Transverse colon (tissue), 4 donors: ENCODE results near the gene ARL4C. TPM values are rescaled to one million over a fixed set of nuclear protein-coding genes. Genes with fewer than 3 reads are reported as not detected.

Source experiments
- DNase-seq: peaks from one replicate; pipeline ENCODE4 v3.0.0-alpha.2; 2019
- H3K27ac ChIP-seq, 4 donors: fragments of 200-600 bp; sonication (generic); 2 replicates each; pipeline ENCODE4 v1.5.1; 2016 to 2018; ENCODE audit warnings: inconsistent platforms in 4 of 4
- H3K27me3 ChIP-seq: fragments of 200-600 bp; sonication (generic); 2 replicates; pipeline ENCODE4 v1.5.1; 2017; ENCODE audit warnings: inconsistent platforms
- H3K36me3 ChIP-seq, 4 donors: fragments of 200-600 bp; sonication (generic); 2 replicates each; pipeline ENCODE4 v1.5.1; 2017 to 2019; ENCODE audit warnings: inconsistent platforms in 4 of 4
- H3K4me1 ChIP-seq, 4 donors: fragments of 200-600 bp; sonication (generic); 2 replicates each; pipeline ENCODE4 v1.5.1; 2017 to 2020; ENCODE audit warnings: inconsistent platforms in 4 of 4
- H3K4me3 ChIP-seq, 4 donors: fragments of 200-600 bp; sonication (generic); 1 replicate in 1 of 4; 2 replicates in 3 of 4; pipeline versions ENCODE4 v1.5.1 to v1.6.1; 2017 to 2019; ENCODE audit warnings: inconsistent platforms in 4 of 4
- H3K9me3 ChIP-seq, 2 donors: fragments of 200-600 bp; sonication (generic); 2 replicates each; pipeline ENCODE4 v1.5.1; 2017 to 2019; ENCODE audit warnings: inconsistent platforms in 2 of 2
- CTCF ChIP-seq, 5 experiments: fragments of 200-600 bp in 3 of 5; fragments of 450-650 bp in 2 of 5; sonication (generic) in 3 of 5; IDR thresholded peaks; 1 replicate in 2 of 5; 2 replicates in 3 of 5; pipeline ENCODE4 v1.5.1; 2016 to 2017; ENCODE audit warnings: antibody characterized with exemption in 5 of 5, inconsistent platforms in 3 of 5, mild to moderate bottlenecking in 2 of 5, moderate library complexity in 1 of 5
- EP300 ChIP-seq: sonication (generic); formaldehyde crosslinking; IDR thresholded peaks from one replicate; pipeline ENCODE4 v1.6.1; 2017; ENCODE audit warnings: antibody characterized with exemption, low read depth
- POLR2A ChIP-seq: fragments of 450-650 bp; IDR thresholded peaks from one replicate; pipeline ENCODE4 v1.6.1; 2016; ENCODE audit warnings: antibody characterized with exemption, mild to moderate bottlenecking, moderate library complexity
- POLR2AphosphoS5 ChIP-seq, 3 donors: sonication (generic); formaldehyde crosslinking; IDR thresholded peaks; one replicate each; pipeline ENCODE4 v1.6.1; 2016; ENCODE audit warnings: antibody characterized with exemption in 3 of 3
- WGBS, 2 donors: methylation state at CpG; one replicate each; pipeline ENCODE4 v1.1.5; 2018; ENCODE audit warnings: low coverage in 1 of 2; 5-methylcytosine and 5-hydroxymethylcytosine counted together
- in situ Hi-C, 4 donors: fragments of 200-750 bp; cut with MboI; loops; one replicate each; pipeline versions ENCODE4 v1.15.0 to v1.15.1; 2017; ENCODE audit warnings: low sequenced_read_pairs in 3 of 4, low pct_ligation_motif_present in 1 of 4, low pct_unique_long_range_greater_than_20kb in 1 of 4
- intact Hi-C: fragments of 100-400 bp; cut with DNase I; formaldehyde crosslinking; loops from one replicate; pipeline ENCODE4 v1.15.1; 2023; ENCODE audit warnings: low total_unique reads
- total RNA-seq, 4 donors: library from RNA; depleted of rRNA; stranded (reverse); fragments of >200 nt; gene quantifications; one replicate each; pipeline ENCODE4 v1.1.0, GENCODE V29; 2016

Gene ARL4C
- total RNA-seq, 4 donors from 2014 or later, result 3.8 to 11.9 (median 5.3) TPM

GRCh38 chr2:234447963-234448362 is 48.9 kb downstream of the ARL4C start:
- in situ Hi-C loops, result no loop called here
- TF ChIP-seq CTCF (IDR thresholded peaks at IDR 0.05) (no peak), EP300 (no peak), POLR2AphosphoS5 (IDR thresholded peaks at IDR 0.05) (no peak), POLR2A (no peak)
- intact Hi-C loops, result no loop called here
- peaks cover 0 to 16% (median 3%) of the 10 kb centered on the region in 4 donors for H3K4me1 ChIP-seq
- no peak for DNase-seq
- H3K36me3 ChIP-seq, result no peaks in the 10 kb centered on the region
- no peak overlapping the region for H3K27ac ChIP-seq
- H3K9me3 ChIP-seq, result no peaks in the 10 kb centered on the region
- WGBS, 2 donors, result 76 to 100% methylated on average over 1 to 5 of the region's 5 CpGs
- H3K27me3 ChIP-seq, result no peaks in the 10 kb centered on the region
- H3K4me3 ChIP-seq, result no peak overlapping the region

- H3K27me3 ChIP-seq, result no peaks in the 10 kb centered on the region
- TF ChIP-seq EP300 (no peak), POLR2A (no peak), CTCF (IDR thresholded peaks at IDR 0.05) (no peak), POLR2AphosphoS5 (IDR thresholded peaks at IDR 0.05) (no peak)
- no peaks in the 10 kb centered on the region for H3K9me3 ChIP-seq
- peak overlapping the region in 2 of 4 donors; percentile 66 to 78 for H3K27ac ChIP-seq
- DNase-seq, result no peak
- in situ Hi-C loops (no loop called here), intact Hi-C loops (no loop called here)
- no peaks in the 10 kb centered on the region for H3K36me3 ChIP-seq
- H3K4me3 ChIP-seq, result no peak overlapping the region
- peaks cover 0 to 16% (median 3%) of the 10 kb centered on the region in 4 donors for H3K4me1 ChIP-seq
- 93% methylated on average over 6 of the region's 6 CpGs; no CpG with 5 or more reads in 1 of the 2 donors for WGBS, 2 donors
These were observed 49.7 kb downstream of the ARL4C start for GRCh38 chr2:234447189-234447588.

GRCh38 chr2:234446404-234447076 is 50.3 kb downstream of the ARL4C start:
- peak; percentile 71 for DNase-seq
- Histone ChIP-seq H3K4me1 (peaks cover 0 to 16% (median 3%) of the 10 kb centered on the region in 4 donors), H3K27me3 (no peaks in the 10 kb centered on the region), H3K27ac (peak overlapping the region; percentile 66 to 78 (median 68)), H3K36me3 (no peaks in the 10 kb centered on the region), H3K9me3 (no peaks in the 10 kb centered on the region), H3K4me3 (no peak overlapping the region)
- intact Hi-C loops, result no loop called here
- TF ChIP-seq POLR2A, result peak; percentile 39
- peak; percentile 14 to 63 (median 40) for TF ChIP-seq POLR2AphosphoS5 (IDR thresholded peaks at IDR 0.05)
- no peak for TF ChIP-seq CTCF (IDR thresholded peaks at IDR 0.05)
- in situ Hi-C loops, result no loop called here
- 51 to 71% methylated on average over 6 to 18 of the region's 18 CpGs for WGBS, 2 donors

- no peaks in the 10 kb centered on the region for H3K36me3 ChIP-seq
- no peaks in the 10 kb centered on the region for H3K9me3 ChIP-seq
- intact Hi-C loops, result no loop called here
- WGBS, 2 donors, result 21 to 42% methylated on average over 7 to 10 of the region's 10 CpGs
- H3K27me3 ChIP-seq, result no peaks in the 10 kb centered on the region
- DNase-seq, result peak; percentile 45
- H3K27ac ChIP-seq, result peak overlapping the region; percentile 12 to 68 (median 66)
- H3K4me1 ChIP-seq, result peaks cover 0 to 16% (median 3%) of the 10 kb centered on the region in 4 donors
- in situ Hi-C loops, result no loop called here
- no peak for TF ChIP-seq POLR2A
- no peak for TF ChIP-seq EP300
- TF ChIP-seq POLR2AphosphoS5 (IDR thresholded peaks at IDR 0.05), result no peak
- no peak for TF ChIP-seq CTCF (IDR thresholded peaks at IDR 0.05)
- no peak overlapping the region for H3K4me3 ChIP-seq
These were observed 52.0 kb downstream of the ARL4C start for GRCh38 chr2:234444893-234445292.
